HepG2 (cell line): Measurements from ENCODE around the gene EFNA2. TPM values are rescaled to one million over a fixed set of nuclear protein-coding genes. Genes with fewer than 3 reads are reported as not detected.
A peak's percentile ranks its signal among the peaks of the same experiment; 100 is the strongest.

Experiments used
- E2F5 ChIP-seq: sonication (generic); formaldehyde crosslinking; conservative IDR thresholded peaks from 2 replicates; pipeline ENCODE4 v1.4.0; 2020; ENCODE audit warnings: missing genetic modification reagents
- FOXM1 ChIP-seq: sonication (generic); formaldehyde crosslinking; IDR thresholded peaks from 2 replicates; pipeline ENCODE4 v1.5.0; 2020; ENCODE audit warnings: missing genetic modification reagents
- IRX3 ChIP-seq: sonication (generic); formaldehyde crosslinking; IDR thresholded peaks from 2 replicates; pipeline ENCODE4 v1.8.1; 2023; ENCODE audit warnings: mild to moderate bottlenecking, low read depth, missing genetic modification reagents, borderline replicate concordance
- MED13 ChIP-seq: sonication (generic); formaldehyde crosslinking; IDR thresholded peaks from 2 replicates; pipeline ENCODE4 v1.5.0; 2020; ENCODE audit warnings: missing genetic modification reagents
- MTF2 ChIP-seq: sonication (generic); formaldehyde crosslinking; IDR thresholded peaks from 2 replicates; pipeline ENCODE4 v1.5.0; 2020; ENCODE audit warnings: missing genetic modification reagents, borderline replicate concordance
- NRL ChIP-seq: sonication (generic); formaldehyde crosslinking; IDR thresholded peaks from 2 replicates; pipeline ENCODE4 v1.5.0; 2020; ENCODE audit warnings: missing genetic modification reagents, mild to moderate bottlenecking, moderate library complexity, borderline replicate concordance
- SETDB1 ChIP-seq: sonication (generic); formaldehyde crosslinking; IDR thresholded peaks from 2 replicates; pipeline ENCODE4 v1.5.1; 2020; ENCODE audit warnings: missing genetic modification reagents, mild to moderate bottlenecking, borderline replicate concordance
- SRSF4 ChIP-seq: fragments of 200-400 bp; formaldehyde crosslinking; IDR thresholded peaks from one replicate; pipeline ENCODE4 v1.6.1; 2018; ENCODE audit warnings: mild to moderate bottlenecking, low read depth, low read length, moderate library complexity; ENCODE audit not compliant: poor library complexity, severe bottlenecking
- SRSF9 ChIP-seq: fragments of 200-400 bp; formaldehyde crosslinking; IDR thresholded peaks from 2 replicates; pipeline ENCODE4 v1.6.1; 2018; ENCODE audit warnings: borderline replicate concordance, mild to moderate bottlenecking, low read depth, low read length; ENCODE audit not compliant: insufficient read depth, poor library complexity, severe bottlenecking
- TAF1 ChIP-seq: sonication (generic); formaldehyde crosslinking; IDR thresholded peaks from 2 replicates; pipeline ENCODE4 v1.4.0; 2020; ENCODE audit warnings: missing genetic modification reagents
- THAP11 ChIP-seq: IDR thresholded peaks from 2 replicates; pipeline ENCODE4 v1.6.1; 2016; ENCODE audit warnings: missing biosample characterization, missing genetic modification reagents
- TOE1 ChIP-seq: sonication (generic); formaldehyde crosslinking; IDR thresholded peaks from 2 replicates; pipeline ENCODE4 v1.4.0; 2020; ENCODE audit warnings: mild to moderate bottlenecking, missing genetic modification reagents
- YEATS2 ChIP-seq: sonication (generic); formaldehyde crosslinking; IDR thresholded peaks from 2 replicates; pipeline ENCODE4 v1.4.0; 2020; ENCODE audit warnings: missing genetic modification reagents, borderline replicate concordance
- ZFAT ChIP-seq: sonication (generic); formaldehyde crosslinking; conservative IDR thresholded peaks from 2 replicates; pipeline ENCODE4 v1.8.1; 2023; ENCODE audit warnings: missing genetic modification reagents, inconsistent platforms
- ZFP36L1 ChIP-seq: sonication (generic); formaldehyde crosslinking; IDR thresholded peaks from 2 replicates; pipeline ENCODE4 v1.8.0; 2022; ENCODE audit warnings: mild to moderate bottlenecking, missing genetic modification reagents, moderate library complexity
- ZIK1 ChIP-seq: sonication (generic); formaldehyde crosslinking; IDR thresholded peaks from 2 replicates; pipeline ENCODE4 v1.5.0; 2020; ENCODE audit warnings: mild to moderate bottlenecking, low read depth, missing genetic modification reagents, borderline replicate concordance
- ZNF180 ChIP-seq: sonication (generic); formaldehyde crosslinking; IDR thresholded peaks from 2 replicates; pipeline ENCODE4 v1.4.0; 2020; ENCODE audit warnings: low read depth, missing genetic modification reagents, borderline replicate concordance
- ZNF274 ChIP-seq: sonication (generic); formaldehyde crosslinking; IDR thresholded peaks from 2 replicates; pipeline ENCODE4 v1.5.1; 2020; ENCODE audit warnings: mild to moderate bottlenecking, missing genetic modification reagents
- ZNF3 ChIP-seq: IDR thresholded peaks from 2 replicates; pipeline ENCODE4 v1.7.0; 2017; ENCODE audit warnings: inconsistent platforms
- ZNF703 ChIP-seq: sonication (generic); formaldehyde crosslinking; IDR thresholded peaks from 2 replicates; pipeline ENCODE4 v1.5.1; 2020; ENCODE audit warnings: missing genetic modification reagents, mild to moderate bottlenecking, moderate library complexity, borderline replicate concordance
- ZNF710 ChIP-seq: sonication (generic); formaldehyde crosslinking; IDR thresholded peaks from 2 replicates; pipeline ENCODE4 v1.5.0; 2020; ENCODE audit warnings: mild to moderate bottlenecking, missing genetic modification reagents, borderline replicate concordance
- ZNF772 ChIP-seq: sonication (generic); formaldehyde crosslinking; IDR thresholded peaks from 2 replicates; pipeline ENCODE4 v1.5.0; 2020; ENCODE audit warnings: mild to moderate bottlenecking, missing genetic modification reagents
- ZNF784 ChIP-seq: sonication (generic); formaldehyde crosslinking; IDR thresholded peaks from 2 replicates; pipeline ENCODE4 v1.5.1; 2020; ENCODE audit warnings: missing genetic modification reagents, mild to moderate bottlenecking, borderline replicate concordance
- ZNF839 ChIP-seq: sonication (generic); formaldehyde crosslinking; IDR thresholded peaks from 2 replicates; pipeline ENCODE4 v1.4.0; 2020; ENCODE audit warnings: missing genetic modification reagents, mild to moderate bottlenecking, borderline replicate concordance
- ZSCAN5A ChIP-seq: sonication (generic); formaldehyde crosslinking; IDR thresholded peaks from 2 replicates; pipeline ENCODE4 v1.8.0; 2022; ENCODE audit warnings: mild to moderate bottlenecking, missing genetic modification reagents, borderline replicate concordance
- polyA plus RNA-seq, 8 experiments: library from polyadenylated mRNA; depleted of rRNA in 3 of 8; stranded (reverse) in 7 of 8; unstranded in 1 of 8; fragments of >200 nt; fragmentation: Illumina TruSeq in 4 of 8; extraction: Trizol in 4 of 8; gene quantifications; 2 replicates each; pipeline versions ENCODE4 v1.2.1 to v1.2.3, GENCODE V29; 2011 to 2016; ENCODE audit warnings: low read depth in 4 of 8, missing spikeins in 1 of 8, mixed read lengths in 1 of 8; ENCODE audit not compliant: insufficient read depth in 1 of 8
- total RNA-seq, 5 experiments: library from RNA; depleted of rRNA; stranded (reverse); fragments of >200 nt; fragmentation: Illumina TruSeq; extraction: Trizol; gene quantifications; 2 replicates each; pipeline ENCODE4 v1.2.3, GENCODE V29; 2016; ENCODE audit warnings: low read depth in 1 of 5

Gene EFNA2
- total and polyA plus RNA-seq, 2 of the 13 experiments (the other 11 are each of a cell fraction or from before 2014, with no cell fraction given) = 6.0 to 9.9 TPM

GRCh38 chr19:1284979-1285736 lies 515 bp upstream of the EFNA2 start (continued):
- TF ChIP-seq YEATS2 (CRISPR knock-in tag) = no peak
- 0 out of 2 replicates have a peak, but pooled peaks have one; percentile 23 for TF ChIP-seq NRL
- TF ChIP-seq ZNF772 (CRISPR knock-in tag) = 0 out of 2 replicates have a peak, but pooled peaks have one; percentile 31
- no peak for TF ChIP-seq ZNF703 (CRISPR knock-in tag)
- TF ChIP-seq ZFP36L1 (CRISPR knock-in tag) = no peak
- no peak for TF ChIP-seq THAP11 (CRISPR knock-in tag)
- no peak for TF ChIP-seq ZNF274 (CRISPR knock-in tag)
- TF ChIP-seq ZNF180 = no peak
- no peak for TF ChIP-seq MTF2 (CRISPR knock-in tag)
- no peak for TF ChIP-seq MED13 (CRISPR knock-in tag)
- TF ChIP-seq ZNF784 (CRISPR knock-in tag) = no peak
- no peak for TF ChIP-seq E2F5 (CRISPR knock-in tag)
- no peak for TF ChIP-seq SRSF4
- TF ChIP-seq TOE1 (CRISPR knock-in tag) = no peak
- TF ChIP-seq SETDB1 (CRISPR knock-in tag) = no peak
- no peak for TF ChIP-seq ZNF839 (CRISPR knock-in tag)
- no peak for TF ChIP-seq IRX3 (CRISPR knock-in tag)
- TF ChIP-seq ZIK1 (CRISPR knock-in tag) = no peak
- no peak for TF ChIP-seq ZFAT (CRISPR knock-in tag)
- TF ChIP-seq SRSF9 = no peak
- no peak for TF ChIP-seq ZNF710 (CRISPR knock-in tag)
- TF ChIP-seq TAF1 = peak; percentile 41; the same call in 1 of the 2 replicates
- no peak for TF ChIP-seq FOXM1 (CRISPR knock-in tag)
- no peak for TF ChIP-seq ZNF3 (CRISPR knock-in tag)
- TF ChIP-seq ZSCAN5A = no peak
